ENCODE data around the gene INSIG1.

The INSIG1 gene

GRCh38 chr7:155300641-155301452 is 3.2 kb downstream of the INSIG1 start:
- no peak for DNase-seq (ENCODE audit: low read depth in 3 of 3, low spot score in 1 of 3)

- DNase-seq (ENCODE audit: low read depth in 3 of 3, low spot score in 1 of 3) = no peak
Observed at GRCh38 chr7:155303039-155303593, 5.4 kb downstream of the INSIG1 start.

GRCh38 chr7:155303897-155304296 is 6.2 kb downstream of the INSIG1 start:
- DNase-seq (ENCODE audit: low read depth in 3 of 3, low spot score in 1 of 3) = no peak

- no peak for DNase-seq (ENCODE audit: low read depth in 3 of 3, low spot score in 1 of 3)
Observed at GRCh38 chr7:155305231-155305904, 7.7 kb downstream of the INSIG1 start.

- no peak for DNase-seq (ENCODE audit: low read depth in 3 of 3, low spot score in 1 of 3)
Observed at GRCh38 chr7:155306673-155307470, 9.2 kb downstream of the INSIG1 start.

- no peak for DNase-seq (ENCODE audit: low read depth in 3 of 3, low spot score in 1 of 3)
Observed at GRCh38 chr7:155308330-155309020, 10.8 kb downstream of the INSIG1 start.

- no peak for DNase-seq (ENCODE audit: low read depth in 3 of 3, low spot score in 1 of 3)
Observed at GRCh38 chr7:155309021-155309338, 11.3 kb downstream of the INSIG1 start.

- no peak for DNase-seq (ENCODE audit: low read depth in 3 of 3, low spot score in 1 of 3)
Observed at GRCh38 chr7:155310425-155311114, 12.9 kb downstream of the INSIG1 start.

GRCh38 chr7:155311826-155312537 is 14.3 kb downstream of the INSIG1 start:
- no peak for DNase-seq (ENCODE audit: low read depth in 3 of 3, low spot score in 1 of 3)

GRCh38 chr7:155312633-155313032 is 15.0 kb downstream of the INSIG1 start:
- DNase-seq (ENCODE audit: low read depth in 3 of 3, low spot score in 1 of 3) = no peak

- no peak for DNase-seq (ENCODE audit: low read depth in 3 of 3, low spot score in 1 of 3)
Observed at GRCh38 chr7:155313096-155313495, 15.4 kb downstream of the INSIG1 start.

- DNase-seq (ENCODE audit: low read depth in 3 of 3, low spot score in 1 of 3) = no peak
Observed at GRCh38 chr7:155315977-155316376, 18.3 kb downstream of the INSIG1 start.

GRCh38 chr7:155316427-155317113 is 18.9 kb downstream of the INSIG1 start:
- no peak for DNase-seq (ENCODE audit: low read depth in 3 of 3, low spot score in 1 of 3)

- DNase-seq (ENCODE audit: low read depth in 3 of 3, low spot score in 1 of 3) = no peak
Observed at GRCh38 chr7:155317114-155317434, 19.4 kb downstream of the INSIG1 start.

GRCh38 chr7:155318245-155318644 is 20.6 kb downstream of the INSIG1 start:
- no peak for DNase-seq (ENCODE audit: low read depth in 3 of 3, low spot score in 1 of 3)

GRCh38 chr7:155322530-155322929 is 24.9 kb downstream of the INSIG1 start:
- no peak for DNase-seq (ENCODE audit: low read depth in 3 of 3, low spot score in 1 of 3)

GRCh38 chr7:155323001-155323638 is 25.4 kb downstream of the INSIG1 start:
- no peak for DNase-seq (ENCODE audit: low read depth in 3 of 3, low spot score in 1 of 3)

GRCh38 chr7:155324012-155324917 is 26.6 kb downstream of the INSIG1 start:
- DNase-seq (ENCODE audit: low read depth in 3 of 3, low spot score in 1 of 3) = no peak

All from stimulated activated CD4-positive, alpha-beta T cell treated with anti-CD3 and anti-CD28 coated beads, TNF-alpha, amount 100 ng/mL, for 1 hour (primary cell).